ENCODE measurements around the gene PM20D1. TPM values are rescaled to one million over a fixed set of nuclear protein-coding genes. Genes with fewer than 3 reads are reported as not detected.

The PM20D1 gene
- total and polyA plus RNA-seq, 8 donors, result 5.6 to 54.6 (median 21.4) TPM

- no peaks in the 10 kb centered on the region for H3K4me1 ChIP-seq
- FAIRE-seq (no peak), ATAC-seq (no peak), DNase-seq (no peak)
- WGBS, 2 donors, result 68 to 70% methylated on average over 4 of the region's 4 CpGs
- no peak overlapping the region for H3K4me3 ChIP-seq
- H3K9me3 ChIP-seq, result no peaks in the 10 kb centered on the region
- H3K36me3 ChIP-seq, result no peaks in the 10 kb centered on the region
- intact Hi-C loops (cut with DNase I), result no loop called here
- no peak overlapping the region for H3K27ac ChIP-seq
- TF ChIP-seq CTCF (IDR thresholded peaks at IDR 0.05), result no peak
- H3K27me3 ChIP-seq, result no peaks in the 10 kb centered on the region
These were observed 67.1 kb downstream of the PM20D1 start for GRCh38 chr1:205782627-205783432.

- H3K4me1 ChIP-seq, result peaks cover 0 to 3% (median 0%) of the 10 kb centered on the region in 3 donors
- DNase-seq (no peak), ATAC-seq (no peak), FAIRE-seq (no peak)
- H3K27me3 ChIP-seq, result no peaks in the 10 kb centered on the region
- H3K4me3 ChIP-seq, result no peak overlapping the region
- TF ChIP-seq CTCF (IDR thresholded peaks at IDR 0.05), result no peak
- H3K27ac ChIP-seq, result no peak overlapping the region
- intact Hi-C loops (cut with DNase I), result no loop called here
- no peaks in the 10 kb centered on the region for H3K9me3 ChIP-seq
- 90 to 91% methylated on average over 5 of the region's 5 CpGs for WGBS, 2 donors
- no peaks in the 10 kb centered on the region for H3K36me3 ChIP-seq
These were observed 69.6 kb downstream of the PM20D1 start for GRCh38 chr1:205780335-205780734.

Other genes starting within 250 kb of the PM20D1 start
- 10 to 100 TPM; 18.5 to 42.7 (median 26.6) TPM for gene ELK4, start 218.1 kb downstream of the PM20D1 start, total RNA-seq
- gene ELK4, start 218.1 kb downstream of the PM20D1 start, polyA plus RNA-seq, result 1 to 10 TPM; 5.7 to 7.2 TPM
- gene SLC45A3, start 169.6 kb downstream of the PM20D1 start, total RNA-seq, result 1 to 10 TPM in 3 of 6 donors, under 1 TPM in 3; 0.28 to 2.1 (median 0.90) TPM
- 1 to 10 TPM; 1.4 to 4.7 TPM for gene SLC45A3, start 169.6 kb downstream of the PM20D1 start, polyA plus RNA-seq
- gene NUCKS1, start 100.0 kb downstream of the PM20D1 start, total RNA-seq, result 10 to 100 TPM; 33.0 to 69.6 (median 53.5) TPM
- 10 to 100 TPM; 15.1 to 91.4 TPM for gene NUCKS1, start 100.0 kb downstream of the PM20D1 start, polyA plus RNA-seq
- gene RAB29, start 74.7 kb downstream of the PM20D1 start, total RNA-seq, result 10 to 100 TPM in 2 of 6 donors, 1 to 10 TPM in 4; 5.4 to 12.2 (median 7.0) TPM
- gene RAB29, start 74.7 kb downstream of the PM20D1 start, polyA plus RNA-seq, result 10 to 100 TPM in 1 of 2 donors, 1 to 10 TPM in 1; 6.5 to 10.8 TPM
- gene SLC41A1, start 36.9 kb downstream of the PM20D1 start, total RNA-seq, result 10 to 100 TPM; 27.7 to 57.7 (median 41.1) TPM
- gene SLC41A1, start 36.9 kb downstream of the PM20D1 start, polyA plus RNA-seq, result 10 to 100 TPM; 20.7 to 27.4 TPM
- gene SLC26A9, start 93.3 kb upstream of the PM20D1 start, total RNA-seq, result 1 to 10 TPM in 2 of 6 donors, under 1 TPM in 4; 0.56 to 6.5 (median 0.83) TPM
- gene SLC26A9, start 93.3 kb upstream of the PM20D1 start, polyA plus RNA-seq, result 1 to 10 TPM; 1.5 to 2.9 TPM
- 1 to 10 TPM in 2 of 6 donors, under 1 TPM in 4; 0.24 to 4.0 (median 0.41) TPM for gene RAB7B, start 153.3 kb upstream of the PM20D1 start, total RNA-seq
- under 1 TPM; 0.73 to 0.95 TPM for gene RAB7B, start 153.3 kb upstream of the PM20D1 start, polyA plus RNA-seq
- 10 to 100 TPM in 1 of 6 donors, 1 to 10 TPM in 3, under 1 TPM in 2; 0.51 to 42.4 (median 4.8) TPM for gene CTSE, start 173.8 kb upstream of the PM20D1 start, total RNA-seq
- 1 to 10 TPM in 1 of 2 donors, under 1 TPM in 1; 0.63 to 3.8 TPM for gene CTSE, start 173.8 kb upstream of the PM20D1 start, polyA plus RNA-seq
- 1 to 10 TPM in 2 of 6 donors, under 1 TPM in 4; 0.35 to 2.3 (median 0.56) TPM for gene RHEX, start 203.0 kb upstream of the PM20D1 start, total RNA-seq
- 1 to 10 TPM in 1 of 2 donors, under 1 TPM in 1; 0.72 to 1.0 TPM for gene RHEX, start 203.0 kb upstream of the PM20D1 start, polyA plus RNA-seq